Memory B cell (primary cell): ENCODE measurements around the gene TRIM24.

Experiments
- ATAC-seq: fragments of 150-1000 bp; cut with Tn5 transposase; 2 replicates; pipeline ENCODE4 v1.10.0; 2021; ENCODE audit warnings: low read depth, mild to moderate bottlenecking, moderate library complexity
- DNase-seq, 2 donors: peaks; one replicate each; pipeline ENCODE4 v3.0.0; 2022; ENCODE audit warnings: low spot score in 2 of 2
- H3K27ac Mint-ChIP-seq: one replicate; pipeline ENCODE4 v1.8.0; 2022; ENCODE audit warnings: mild to moderate bottlenecking, moderate library complexity, mixed read lengths
- H3K27me3 Mint-ChIP-seq: one replicate; pipeline ENCODE4 v1.8.0; 2022; ENCODE audit warnings: mixed read lengths
- H3K36me3 Mint-ChIP-seq: one replicate; pipeline ENCODE4 v1.8.0; 2022; ENCODE audit warnings: mild to moderate bottlenecking, mixed read lengths
- H3K4me1 Mint-ChIP-seq: one replicate; pipeline ENCODE4 v1.8.0; 2022; ENCODE audit warnings: mixed read lengths
- H3K4me3 Mint-ChIP-seq: one replicate; pipeline ENCODE4 v1.8.0; 2022; ENCODE audit warnings: mild to moderate bottlenecking, moderate library complexity, mixed read lengths
- H3K9me3 Mint-ChIP-seq: one replicate; pipeline ENCODE4 v1.8.0; 2022; ENCODE audit warnings: mixed read lengths

TRIM24 gene

DNA sequence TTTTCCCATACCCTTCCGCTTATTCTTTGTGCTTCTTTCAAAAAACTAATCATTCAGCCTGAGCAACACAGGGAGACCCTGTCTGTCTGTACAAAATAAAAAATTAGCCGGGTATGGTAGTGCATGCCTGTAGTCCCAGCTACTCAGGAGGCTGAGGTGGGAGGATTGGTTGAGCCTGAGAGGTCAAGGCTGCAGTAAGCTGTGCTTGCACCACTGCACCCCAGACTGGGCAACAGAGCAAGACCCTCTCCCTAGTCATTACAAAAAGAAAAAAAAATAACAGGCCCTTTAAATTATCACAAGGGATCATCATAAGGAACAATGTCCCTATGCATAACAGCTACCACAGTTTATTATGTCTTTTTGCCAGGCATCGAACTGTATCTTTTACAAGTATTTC is 119.6 kb downstream of the TRIM24 start:
- H3K36me3 Mint-ChIP-seq: peaks cover 42% of the 10 kb centered on the region
- ATAC-seq: no peak
- no peaks in the 10 kb centered on the region for H3K9me3 Mint-ChIP-seq
- H3K4me1 Mint-ChIP-seq: no peaks in the 10 kb centered on the region
- no peak overlapping the region for H3K27ac Mint-ChIP-seq
- H3K4me3 Mint-ChIP-seq: no peak overlapping the region
- DNase-seq: no peak
- no peaks in the 10 kb centered on the region for H3K27me3 Mint-ChIP-seq

GRCh38 chr7:138581065-138581464 is 121.0 kb downstream of the TRIM24 start:
- Mint-ChIP-seq H3K36me3 (peaks cover 43% of the 10 kb centered on the region), H3K4me3 (no peak overlapping the region), H3K9me3 (no peaks in the 10 kb centered on the region), H3K27me3 (no peaks in the 10 kb centered on the region), H3K4me1 (no peaks in the 10 kb centered on the region), H3K27ac (no peak overlapping the region)
- DNase-seq (no peak), ATAC-seq (no peak)

DNA sequence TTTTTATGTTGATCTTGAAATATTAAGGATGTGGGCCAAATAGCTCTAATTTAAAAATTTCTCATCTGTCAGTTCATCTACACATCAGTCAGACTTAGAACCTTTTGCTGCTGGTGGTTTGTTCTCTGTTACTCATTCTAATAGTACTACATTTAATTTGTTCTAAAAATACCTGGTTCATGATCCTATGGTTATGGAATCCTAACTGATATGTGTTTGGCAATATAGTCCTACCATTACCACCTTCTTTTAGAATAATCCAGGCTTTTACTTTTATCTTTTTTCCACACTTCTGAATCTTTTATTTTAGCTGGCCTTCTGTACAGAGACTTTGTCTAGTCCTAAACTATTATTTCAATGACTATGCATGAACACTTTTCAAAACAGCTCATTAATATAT is 124.2 kb downstream of the TRIM24 start:
- Mint-ChIP-seq H3K36me3 (peaks cover 30% of the 10 kb centered on the region), H3K9me3 (no peaks in the 10 kb centered on the region), H3K4me3 (no peak overlapping the region), H3K27me3 (no peaks in the 10 kb centered on the region), H3K27ac (no peak overlapping the region), H3K4me1 (no peaks in the 10 kb centered on the region)
- ATAC-seq (no peak), DNase-seq (no peak)

- H3K4me1 Mint-ChIP-seq: no peaks in the 10 kb centered on the region
- no peak for DNase-seq
- no peak overlapping the region for H3K27ac Mint-ChIP-seq
- no peaks in the 10 kb centered on the region for H3K27me3 Mint-ChIP-seq
- no peak for ATAC-seq
- H3K9me3 Mint-ChIP-seq: no peaks in the 10 kb centered on the region
- no peak overlapping the region for H3K4me3 Mint-ChIP-seq
- H3K36me3 Mint-ChIP-seq: peaks cover 27% of the 10 kb centered on the region
Observed at GRCh38 chr7:138584696-138585095, 124.6 kb downstream of the TRIM24 start.

DNA sequence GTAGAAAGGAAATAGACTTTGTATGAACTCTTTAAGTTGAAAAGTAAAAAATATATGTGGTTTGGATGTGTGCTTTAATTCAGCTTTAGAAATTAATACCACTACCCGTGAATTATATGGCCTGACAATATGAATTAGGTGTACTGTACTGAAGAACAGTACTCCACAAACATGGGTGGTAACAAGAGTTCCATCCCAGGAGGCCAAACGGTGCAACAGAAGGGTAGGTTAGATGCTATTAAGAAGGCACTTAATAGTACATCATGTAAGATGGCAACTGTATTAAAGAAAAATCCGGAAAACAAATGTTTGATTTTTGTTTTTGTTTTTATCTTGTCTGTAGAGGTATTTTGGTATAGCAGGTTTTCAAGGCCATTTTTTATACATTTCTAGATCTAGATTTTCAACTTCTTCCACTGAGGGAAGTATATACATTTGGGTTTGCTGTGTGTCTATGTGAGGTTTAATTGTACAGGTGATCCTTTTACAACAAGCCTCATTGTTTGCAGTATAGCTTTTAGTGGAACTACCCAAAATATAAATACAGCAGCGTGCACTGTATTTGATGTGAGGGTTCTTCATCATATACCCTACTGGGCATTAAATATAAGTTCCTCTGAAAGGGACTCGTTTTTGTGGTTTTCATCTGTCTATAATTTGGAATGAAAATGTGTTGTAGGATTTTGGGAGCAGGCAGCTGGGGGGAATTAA is 125.4 kb downstream of the TRIM24 start:
- no peak overlapping the region for H3K27ac Mint-ChIP-seq
- DNase-seq (no peak), ATAC-seq (no peak)
- H3K4me3 Mint-ChIP-seq: no peak overlapping the region
- peaks cover 23% of the 10 kb centered on the region for H3K36me3 Mint-ChIP-seq
- no peaks in the 10 kb centered on the region for H3K9me3 Mint-ChIP-seq
- no peaks in the 10 kb centered on the region for H3K4me1 Mint-ChIP-seq
- H3K27me3 Mint-ChIP-seq: no peaks in the 10 kb centered on the region

- Mint-ChIP-seq H3K27me3 (no peaks in the 10 kb centered on the region), H3K4me3 (no peak overlapping the region), H3K36me3 (peaks cover 18% of the 10 kb centered on the region), H3K4me1 (no peaks in the 10 kb centered on the region), H3K9me3 (no peaks in the 10 kb centered on the region), H3K27ac (no peak overlapping the region)
- no peak for DNase-seq
- no peak for ATAC-seq
Observed at GRCh38 chr7:138587485-138587884, 127.4 kb downstream of the TRIM24 start.

DNA sequence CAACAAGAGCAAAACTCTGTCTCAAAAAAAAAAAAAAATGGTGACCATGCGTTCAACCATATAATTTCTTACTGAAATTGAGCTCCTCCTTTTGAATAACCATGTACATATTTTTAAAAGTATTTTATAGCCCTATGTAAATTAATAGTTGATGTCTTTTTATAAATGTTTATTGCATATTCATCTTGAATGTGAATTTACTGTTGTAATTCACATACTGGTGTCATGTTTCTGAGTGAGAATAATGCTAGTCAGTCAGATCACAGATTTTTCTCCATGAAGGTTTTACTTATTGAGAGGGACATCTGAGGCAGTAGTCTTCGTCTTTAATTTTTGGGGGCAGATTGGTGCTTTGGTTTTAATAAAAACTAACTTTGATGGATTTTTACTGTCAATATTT is 128.9 kb downstream of the TRIM24 start:
- DNase-seq: no peak
- no peaks in the 10 kb centered on the region for H3K27me3 Mint-ChIP-seq
- no peak overlapping the region for H3K27ac Mint-ChIP-seq
- H3K36me3 Mint-ChIP-seq: peaks cover 11% of the 10 kb centered on the region
- H3K9me3 Mint-ChIP-seq: no peaks in the 10 kb centered on the region
- no peak for ATAC-seq
- no peak overlapping the region for H3K4me3 Mint-ChIP-seq
- no peaks in the 10 kb centered on the region for H3K4me1 Mint-ChIP-seq

- ATAC-seq: no peak
Observed at GRCh38 chr7:138590154-138590553, 130.1 kb downstream of the TRIM24 start.

GRCh38 chr7:138595454-138595853 is 135.4 kb downstream of the TRIM24 start:
- Mint-ChIP-seq H3K4me3 (no peak overlapping the region), H3K9me3 (no peaks in the 10 kb centered on the region), H3K4me1 (no peaks in the 10 kb centered on the region), H3K27ac (no peak overlapping the region), H3K36me3 (no peaks in the 10 kb centered on the region), H3K27me3 (peaks cover 4% of the 10 kb centered on the region)
- DNase-seq (no peak), ATAC-seq (no peak)

More at GRCh38 chr7:138590154-138590553, 130.1 kb downstream of the TRIM24 start:
- H3K27ac Mint-ChIP-seq: no peak overlapping the region
- no peaks in the 10 kb centered on the region for H3K4me1 Mint-ChIP-seq
- H3K27me3 Mint-ChIP-seq: no peaks in the 10 kb centered on the region
- peaks cover 4% of the 10 kb centered on the region for H3K36me3 Mint-ChIP-seq
- H3K4me3 Mint-ChIP-seq: no peak overlapping the region
- DNase-seq: no peak
- H3K9me3 Mint-ChIP-seq: no peaks in the 10 kb centered on the region

DNA sequence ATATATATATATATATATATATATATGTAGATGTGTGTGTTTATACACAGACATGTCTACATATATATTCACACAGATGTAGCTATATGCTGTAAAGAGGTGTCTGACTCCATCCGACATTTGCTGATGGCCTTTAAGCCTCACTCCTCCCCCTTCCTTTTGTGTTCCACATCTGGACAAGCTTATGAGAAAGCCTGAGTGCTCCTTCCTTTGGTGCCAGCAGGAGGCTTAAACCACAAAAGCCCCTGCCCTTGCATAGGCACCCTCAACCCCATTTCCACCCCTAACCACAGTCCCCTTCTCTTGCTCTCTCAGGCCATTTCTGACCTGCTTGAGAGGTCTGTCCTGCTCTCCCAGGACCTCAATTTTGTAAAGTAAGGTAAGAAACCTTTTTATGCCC is 142.4 kb downstream of the TRIM24 start:
- Mint-ChIP-seq H3K27ac (no peak overlapping the region), H3K4me3 (no peak overlapping the region)
- no peak for DNase-seq

DNA sequence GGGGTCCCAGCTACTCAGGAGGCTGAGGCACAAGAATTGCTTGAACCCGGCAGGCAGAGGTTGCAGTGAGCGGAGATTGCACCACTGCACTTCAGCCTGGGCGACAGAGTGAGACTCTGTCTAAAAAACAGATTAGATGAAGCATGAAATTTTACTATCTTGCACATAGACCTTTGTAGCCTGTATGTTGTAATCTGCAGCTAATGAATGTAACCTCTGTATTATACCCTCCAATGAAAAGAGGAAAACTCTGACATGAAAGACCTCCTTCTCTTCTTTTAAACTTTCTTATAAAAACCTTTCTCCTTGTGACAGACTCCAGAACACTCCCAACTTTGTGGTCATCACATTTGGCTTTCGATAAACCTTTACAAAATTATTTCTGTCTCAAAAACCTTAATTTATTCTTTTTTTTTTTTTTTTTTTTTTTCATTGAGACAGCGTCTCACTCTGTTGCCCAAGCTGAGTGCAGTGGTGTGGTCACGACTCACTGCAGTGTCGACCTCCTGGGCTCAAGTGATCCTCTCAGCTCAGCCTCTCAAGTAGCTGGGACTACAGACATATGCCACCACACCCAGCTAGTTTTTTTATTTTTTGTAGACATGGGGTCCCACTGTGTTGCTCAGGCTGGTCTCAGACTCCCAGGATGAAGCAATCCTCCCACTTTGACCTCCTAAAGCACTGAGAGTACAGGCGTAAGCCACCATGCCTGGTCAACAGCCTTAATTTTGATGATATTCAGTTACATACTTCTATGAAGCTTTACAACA is 143.7 kb downstream of the TRIM24 start:
- DNase-seq: no peak

More for the DNA sequence above, 142.4 kb downstream of the TRIM24 start:
- Mint-ChIP-seq H3K27me3 (peaks cover 10% of the 10 kb centered on the region), H3K4me1 (peaks cover 3% of the 10 kb centered on the region), H3K9me3 (no peaks in the 10 kb centered on the region), H3K36me3 (no peaks in the 10 kb centered on the region)
- no peak for ATAC-seq

DNA sequence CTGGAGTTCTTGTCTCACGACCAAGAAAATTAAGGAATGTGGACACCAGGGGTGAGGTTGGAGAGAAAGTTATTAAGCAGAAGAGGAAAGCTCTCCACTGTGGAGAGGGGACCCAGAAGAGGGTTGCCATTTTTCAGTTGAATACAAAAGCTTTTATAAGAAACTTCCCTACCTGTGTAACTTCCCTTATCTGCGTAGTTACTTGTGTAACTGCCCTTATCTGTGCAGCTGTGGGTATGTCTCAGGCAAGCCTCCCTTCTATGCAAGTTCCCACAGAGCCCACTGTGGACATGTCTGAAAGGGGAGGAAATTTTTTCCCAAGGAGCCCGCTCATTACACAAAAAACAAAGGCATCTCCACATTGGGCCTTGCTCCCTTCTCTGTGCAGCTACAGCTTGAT is 146.2 kb downstream of the TRIM24 start:
- no peak overlapping the region for H3K4me3 Mint-ChIP-seq
- H3K27me3 Mint-ChIP-seq: peaks cover 6% of the 10 kb centered on the region
- peaks cover 11% of the 10 kb centered on the region for H3K4me1 Mint-ChIP-seq
- no peaks in the 10 kb centered on the region for H3K9me3 Mint-ChIP-seq
- no peak for DNase-seq
- ATAC-seq: no peak
- H3K36me3 Mint-ChIP-seq: no peaks in the 10 kb centered on the region
- no peak overlapping the region for H3K27ac Mint-ChIP-seq

More for the DNA sequence above, 143.7 kb downstream of the TRIM24 start:
- Mint-ChIP-seq H3K36me3 (no peaks in the 10 kb centered on the region), H3K4me1 (peaks cover 11% of the 10 kb centered on the region), H3K4me3 (no peak overlapping the region), H3K27me3 (peaks cover 6% of the 10 kb centered on the region), H3K27ac (no peak overlapping the region), H3K9me3 (no peaks in the 10 kb centered on the region)
- no peak for ATAC-seq

- no peaks in the 10 kb centered on the region for H3K36me3 Mint-ChIP-seq
- H3K27ac Mint-ChIP-seq: no peak overlapping the region
- DNase-seq (no peak), ATAC-seq (no peak)
- peaks cover 11% of the 10 kb centered on the region for H3K4me1 Mint-ChIP-seq
- H3K4me3 Mint-ChIP-seq: no peak overlapping the region
- peaks cover 4% of the 10 kb centered on the region for H3K27me3 Mint-ChIP-seq
- H3K9me3 Mint-ChIP-seq: no peaks in the 10 kb centered on the region
Observed at GRCh38 chr7:138607216-138608126, 147.4 kb downstream of the TRIM24 start.

DNA sequence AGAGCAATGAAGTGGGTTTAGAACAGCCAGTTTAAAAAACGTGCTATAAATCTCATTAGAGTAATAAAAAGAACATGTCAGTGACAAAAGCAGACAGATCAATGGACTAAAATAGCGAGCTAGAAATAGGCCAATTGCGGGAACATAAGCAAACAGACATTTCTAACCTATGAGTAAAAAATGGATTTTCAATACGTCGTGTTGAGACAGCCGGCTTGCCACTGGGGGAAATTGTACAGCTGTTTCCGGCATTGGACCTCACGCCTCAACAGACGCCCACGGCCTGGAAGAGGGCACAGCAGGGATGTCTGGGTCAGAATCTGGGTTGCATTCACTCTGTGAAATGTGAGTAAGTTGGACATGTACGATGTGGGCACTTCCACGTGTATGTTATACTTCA is 148.2 kb downstream of the TRIM24 start:
- Mint-ChIP-seq H3K4me3 (no peak overlapping the region), H3K27ac (no peak overlapping the region), H3K4me1 (peaks cover 11% of the 10 kb centered on the region), H3K36me3 (no peaks in the 10 kb centered on the region), H3K9me3 (no peaks in the 10 kb centered on the region), H3K27me3 (peaks cover 5% of the 10 kb centered on the region)
- ATAC-seq (no peak), DNase-seq (no peak)
